Activated CD8-positive, alpha-beta memory T cell treated with anti-CD3 and anti-CD28 coated beads, Interleukin-2, amount 50 U/mL, for 24 hours (primary cell): Measurements from ENCODE around the gene LRRC8C.
"Not testable (repeated sequence)": the region's sequence is repeated elsewhere in the genome, so short reads cannot be mapped to it uniquely, and the experiment has no call there.

Experiments
- DNase-seq: peaks from one replicate; pipeline ENCODE4 v3.0.0-alpha.2; 2020; ENCODE audit errors: extremely low read depth

LRRC8C gene

DNA sequence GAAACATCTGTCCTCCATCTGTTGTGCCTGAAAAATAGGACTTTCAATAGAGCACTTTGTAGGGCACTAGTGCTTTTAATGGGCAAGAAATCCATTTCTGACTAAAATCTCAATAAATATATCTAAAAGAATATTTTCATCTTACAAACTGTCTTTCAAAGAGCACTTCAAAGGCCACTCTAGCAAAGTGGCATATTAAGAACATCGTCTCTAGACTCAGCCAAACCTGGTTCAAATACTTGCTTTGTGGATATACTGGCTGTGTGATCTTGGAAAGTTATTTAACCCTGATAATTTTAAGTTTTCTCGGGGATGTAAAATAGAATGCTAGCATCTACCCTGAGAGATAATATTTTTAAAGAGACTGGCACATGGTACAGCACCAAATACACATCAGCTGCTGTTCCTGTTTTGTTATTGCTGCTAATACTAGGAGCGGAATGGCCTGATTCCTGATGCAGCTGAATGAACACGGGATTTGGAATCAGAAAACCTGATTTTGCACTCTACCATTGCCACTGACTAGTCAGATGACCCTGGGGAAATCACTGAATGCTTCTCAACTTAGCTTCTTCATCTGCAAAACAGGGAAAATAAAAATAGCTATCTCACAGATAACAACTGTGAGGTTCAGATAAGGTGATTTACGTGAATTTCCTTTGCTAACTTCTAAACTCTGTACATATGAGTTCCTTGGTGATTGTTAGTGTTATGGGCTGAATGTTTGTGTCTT lies 25.2 kb upstream of the LRRC8C start:
- DNase-seq: no peak

DNA sequence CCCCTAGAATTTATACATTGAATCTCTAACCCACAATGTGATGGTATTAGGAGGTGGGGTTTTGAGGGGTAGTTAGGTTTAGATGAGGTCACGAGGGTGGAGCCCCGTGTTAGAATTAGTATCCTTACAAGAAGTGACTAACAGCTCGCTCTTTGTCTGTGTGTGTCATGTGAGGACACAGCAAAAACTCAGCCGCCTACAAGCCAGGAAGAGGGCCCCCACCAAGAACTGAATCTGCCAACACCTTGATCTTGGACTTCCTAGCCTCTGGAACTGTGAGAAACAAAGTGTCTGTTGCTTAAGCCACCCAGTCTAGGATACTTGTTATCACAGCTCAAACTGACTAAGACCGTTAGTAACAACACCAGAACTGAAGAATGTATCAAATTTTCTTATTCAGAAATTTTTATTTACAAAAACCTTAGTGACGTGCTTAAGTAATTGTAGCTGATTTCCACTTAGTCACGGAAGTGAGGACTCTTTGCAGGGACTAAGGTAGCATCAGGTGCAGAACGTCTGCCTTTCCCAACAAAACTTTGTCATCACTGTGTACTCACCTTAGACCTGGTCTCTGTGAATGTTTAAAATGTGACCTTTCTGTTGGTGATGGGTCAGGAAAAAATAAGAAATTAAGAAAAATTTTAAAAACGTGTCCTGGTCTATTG lies 24.5 kb upstream of the LRRC8C start:
- peak; percentile 50 for DNase-seq

DNA sequence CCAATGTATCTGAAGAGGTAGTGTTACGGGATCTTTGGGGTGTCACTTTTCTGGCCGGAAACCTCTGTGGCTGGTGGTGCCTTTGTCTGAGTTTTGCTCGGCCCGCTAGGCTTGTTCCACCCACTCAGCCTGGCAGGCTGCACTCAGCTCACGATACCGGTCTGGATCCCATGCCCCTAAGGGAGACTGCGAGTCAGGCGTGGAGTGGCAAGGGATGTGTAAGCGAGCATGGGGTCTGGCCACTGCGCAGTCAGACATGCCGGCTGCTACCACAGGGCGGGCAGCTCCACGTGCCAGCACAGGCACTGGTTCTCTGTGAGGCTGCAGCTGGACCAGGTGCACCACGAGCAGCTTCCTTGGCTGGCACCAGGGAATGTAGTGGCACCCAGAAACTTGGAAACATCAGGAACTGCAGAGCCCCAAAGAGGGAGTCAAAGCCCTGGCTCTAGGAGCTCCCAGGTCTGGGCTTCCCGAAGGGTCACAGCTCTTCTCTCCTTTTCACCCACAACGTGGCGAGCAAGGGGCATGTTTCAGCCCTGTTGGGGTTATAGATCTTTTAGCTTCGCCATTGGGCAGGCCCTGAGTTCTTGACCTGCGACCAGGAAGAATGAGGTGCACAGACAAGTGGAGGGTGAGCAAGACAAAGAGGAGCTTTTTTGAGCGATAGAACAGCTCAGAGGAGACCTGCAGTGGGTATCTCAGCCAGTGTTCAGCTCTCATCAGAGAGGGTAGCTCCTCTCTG lies 23.8 kb upstream of the LRRC8C start:
- DNase-seq: no peak

DNA sequence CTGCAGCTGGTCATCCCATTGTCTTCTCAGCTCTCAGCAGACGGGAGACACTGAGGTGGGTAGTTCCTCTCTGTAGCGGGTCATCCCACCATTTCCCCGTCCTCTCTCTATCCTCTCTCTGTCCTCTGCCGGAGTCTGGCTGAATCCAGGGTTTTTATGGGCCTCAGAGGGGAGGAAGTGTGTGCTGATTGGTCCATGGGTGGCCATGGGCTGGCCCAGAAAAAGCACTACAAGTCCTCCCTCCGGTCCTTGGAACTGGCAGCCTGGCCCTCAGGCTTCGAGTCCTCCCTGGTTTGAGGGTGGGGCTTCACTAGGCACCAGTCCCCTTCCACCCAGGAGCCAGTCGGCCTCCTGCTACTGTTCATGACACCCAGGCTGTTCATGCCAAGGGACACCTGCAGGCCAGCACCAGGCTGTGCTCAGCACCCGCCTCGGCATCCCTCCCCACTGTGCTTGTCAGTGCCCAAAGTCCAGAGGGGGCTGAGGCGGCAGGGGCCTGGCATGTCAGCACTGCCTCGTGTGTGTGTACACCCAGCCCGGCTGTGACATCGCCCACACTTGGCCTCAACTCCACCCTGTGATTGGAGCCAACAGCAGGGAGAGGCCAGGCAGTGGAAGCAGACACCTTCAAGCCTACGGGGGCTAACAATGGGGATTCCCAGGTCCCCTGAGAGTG lies 23.0 kb upstream of the LRRC8C start:
- no peak for DNase-seq

DNA sequence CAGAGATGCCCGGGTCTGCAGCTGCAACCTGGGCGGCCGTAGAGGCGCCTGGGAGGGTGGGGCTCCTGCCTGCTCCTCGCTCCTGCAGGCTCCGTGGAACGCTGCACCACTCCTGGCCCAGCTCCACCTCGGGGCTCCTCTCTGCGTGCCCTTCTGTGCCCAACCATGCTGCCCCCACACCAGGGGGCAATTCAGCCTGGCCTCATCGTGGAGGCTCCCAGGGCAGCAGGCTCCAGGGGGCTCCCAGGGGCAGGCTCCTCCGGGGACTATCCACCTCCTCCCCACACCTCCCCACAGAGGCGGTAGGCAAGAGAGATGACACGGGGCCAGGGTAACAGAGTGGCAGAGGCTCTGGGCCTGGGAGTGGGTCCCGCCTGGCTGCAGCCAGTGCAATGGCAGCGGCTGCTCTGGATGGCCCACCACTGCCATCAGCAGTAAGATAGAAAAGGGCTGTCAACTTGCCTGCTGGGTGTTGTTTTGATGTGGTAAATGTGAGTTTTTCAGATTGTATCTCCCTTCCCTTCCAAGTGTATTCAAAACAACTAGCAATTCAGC lies 22.4 kb upstream of the LRRC8C start:
- DNase-seq: no peak

DNA sequence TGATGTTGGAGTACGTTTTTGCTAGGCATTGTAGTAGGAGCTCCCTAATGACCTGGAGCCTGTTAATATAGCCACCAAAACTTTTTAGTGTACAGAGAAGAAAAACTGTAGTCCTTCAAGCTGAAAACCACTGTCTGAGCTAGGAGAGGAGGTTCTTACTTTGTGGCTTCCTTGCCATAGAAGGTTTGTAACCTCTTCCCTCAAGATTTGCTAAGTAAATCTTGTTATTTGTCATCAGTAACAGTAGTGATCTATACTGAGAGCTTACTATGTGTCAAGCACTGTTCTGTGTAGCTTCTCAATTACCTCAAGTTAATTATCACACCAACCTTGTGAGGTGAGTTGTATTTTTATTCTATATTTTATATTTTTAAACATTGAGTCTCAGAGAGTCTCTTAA lies 21.2 kb upstream of the LRRC8C start:
- no peak for DNase-seq

DNA sequence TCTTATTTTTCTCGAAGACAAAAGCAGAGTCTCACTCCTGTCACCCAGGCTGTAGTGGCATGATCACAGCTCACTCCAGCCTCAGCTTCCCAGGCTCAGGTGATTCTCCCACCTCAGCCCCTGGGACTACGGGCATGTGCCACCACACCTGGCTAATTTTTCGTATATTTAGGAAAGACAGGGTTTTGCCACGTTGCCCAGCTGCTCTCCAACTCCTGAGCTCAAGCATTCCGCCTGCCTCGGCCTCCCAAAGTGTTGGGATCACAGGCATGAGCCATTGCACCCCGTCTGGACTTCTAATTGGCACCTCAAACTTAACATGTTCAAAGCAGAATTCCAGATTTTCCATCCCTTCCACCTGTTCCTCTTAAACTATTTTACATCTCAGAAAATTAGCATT lies 19.0 kb upstream of the LRRC8C start:
- DNase-seq: no peak

DNA sequence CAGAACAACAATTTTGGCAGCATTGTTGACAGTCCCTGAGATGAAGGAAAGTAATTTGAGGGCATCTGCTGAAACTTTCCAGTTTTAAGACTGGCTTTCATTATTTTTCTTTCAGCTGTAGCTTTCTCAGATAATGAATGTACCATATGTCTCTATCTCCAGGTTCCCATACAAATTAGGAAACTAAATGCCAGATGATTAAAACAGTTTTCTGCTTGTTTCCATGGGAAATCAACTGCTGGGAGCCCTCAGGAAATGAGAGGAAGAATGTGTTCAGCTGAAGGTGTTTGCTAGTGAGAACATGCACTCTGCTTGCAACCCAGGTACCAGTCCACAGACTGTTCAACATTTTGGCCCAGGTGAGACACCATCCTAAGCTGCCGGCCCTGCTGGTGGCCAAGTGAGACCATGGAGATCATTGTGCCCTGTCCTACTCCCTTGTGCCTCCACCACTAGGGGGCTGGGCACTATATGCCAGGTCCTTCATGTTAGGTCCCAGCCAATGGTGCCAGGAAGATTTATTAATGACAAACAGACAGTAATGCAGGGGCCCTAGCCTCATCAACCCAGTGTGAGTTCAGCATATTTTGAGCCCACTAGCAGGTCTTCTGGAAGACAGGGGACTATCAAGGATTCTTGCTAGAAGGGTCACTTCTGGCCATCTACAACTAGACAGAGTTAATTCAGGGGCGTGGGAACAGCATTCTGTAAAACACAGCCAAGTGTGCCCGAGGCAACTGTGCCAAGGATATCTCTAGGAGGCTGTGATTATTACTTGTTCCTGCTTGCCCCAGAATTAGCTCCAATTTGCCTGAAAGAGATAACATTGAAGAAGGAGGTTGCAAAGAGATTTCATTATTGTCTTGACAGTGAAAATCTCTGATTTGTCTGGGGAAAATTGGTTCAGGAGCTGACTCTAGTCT lies 17.0 kb upstream of the LRRC8C start:
- DNase-seq: no peak

DNA sequence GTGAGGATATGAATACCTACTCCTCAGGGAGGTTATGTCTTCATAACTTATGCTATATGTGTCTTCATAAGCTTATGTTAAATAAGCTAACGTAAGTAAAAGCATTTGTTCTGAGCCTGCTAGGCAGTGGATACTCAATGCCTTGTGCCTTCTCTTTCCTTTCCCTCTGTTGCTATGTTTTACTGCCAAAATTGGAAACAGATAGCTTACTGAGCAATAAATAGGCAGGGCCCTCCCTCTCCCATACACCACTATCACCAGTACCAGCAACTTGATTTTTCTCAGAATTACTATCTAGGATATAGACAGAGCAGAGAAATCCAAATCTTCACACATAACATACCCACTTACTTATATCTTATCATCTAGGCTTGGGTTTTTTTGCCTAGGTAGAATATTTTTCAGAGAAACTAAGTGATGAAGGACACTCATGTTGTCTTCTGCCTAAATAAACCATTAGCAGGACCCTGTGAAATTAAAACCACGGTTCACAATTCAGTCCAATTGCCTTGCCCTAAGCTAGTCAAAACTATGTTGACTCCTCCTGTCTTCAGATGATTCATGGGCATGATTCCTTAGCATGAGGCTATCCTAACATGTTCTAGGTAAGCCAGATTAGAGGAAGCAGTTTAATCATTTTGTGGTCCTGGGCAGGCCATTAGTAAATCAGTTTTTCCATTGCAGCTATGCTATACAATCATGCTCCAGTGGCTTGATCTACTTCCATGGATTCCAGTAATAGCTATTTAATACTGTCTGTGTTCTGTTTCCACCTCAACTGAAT lies 15.9 kb upstream of the LRRC8C start:
- DNase-seq: no peak

DNA sequence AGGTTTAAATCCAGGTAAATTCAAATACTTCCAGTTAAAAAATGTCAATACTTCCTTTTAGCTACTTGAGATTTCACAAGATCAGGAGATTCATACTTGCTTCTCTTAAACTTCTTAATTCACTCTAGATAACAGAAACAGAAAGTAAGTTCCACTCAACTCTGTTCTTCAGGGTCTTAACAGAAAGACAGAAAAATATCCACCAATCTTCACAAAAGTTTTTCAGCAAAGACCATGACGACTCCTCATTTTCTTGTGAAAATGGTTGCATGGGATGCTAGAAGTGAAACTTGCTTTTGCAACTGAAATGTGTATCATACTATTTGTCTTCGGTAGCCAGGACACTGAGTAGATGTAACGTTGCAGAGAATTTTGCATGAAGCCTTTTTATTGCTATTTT lies 12.3 kb upstream of the LRRC8C start:
- DNase-seq: no peak

DNA sequence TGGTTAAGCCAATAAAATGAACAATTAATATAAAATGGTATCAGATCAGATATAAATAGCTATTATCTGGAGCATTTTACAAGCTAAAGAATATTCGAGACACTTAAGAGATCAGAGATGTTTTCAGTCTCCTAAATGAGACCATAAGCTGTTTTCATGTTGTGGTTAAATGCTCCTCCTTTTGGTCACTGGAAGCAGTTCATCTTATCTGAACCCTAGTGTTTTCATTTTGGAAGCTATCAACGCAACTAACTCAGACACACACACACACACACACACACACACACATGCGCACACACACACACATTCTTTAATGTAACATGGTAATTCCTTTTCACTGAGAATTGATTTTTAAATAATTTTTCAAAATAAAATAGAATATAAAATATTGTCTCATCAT lies 10.0 kb upstream of the LRRC8C start:
- no peak for DNase-seq

DNA sequence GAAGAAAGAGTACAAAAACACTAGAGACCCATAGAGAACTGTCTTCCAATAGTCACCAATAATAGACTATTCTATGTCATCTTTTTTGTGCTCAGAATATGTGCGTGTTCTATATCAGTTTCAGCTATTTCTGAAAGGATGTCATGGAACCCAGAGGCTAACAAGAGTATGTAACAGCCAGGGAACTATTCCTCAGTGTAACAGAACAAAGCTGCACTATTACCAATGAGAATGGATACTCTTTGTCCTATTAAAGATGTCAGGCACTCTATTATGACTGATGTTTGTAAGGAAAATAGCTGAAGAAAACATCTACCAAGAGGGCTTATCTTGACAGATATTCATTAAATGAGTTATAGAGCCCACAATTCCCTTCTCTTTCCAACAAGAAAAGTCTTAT lies 8.6 kb upstream of the LRRC8C start:
- DNase-seq: no peak

DNA sequence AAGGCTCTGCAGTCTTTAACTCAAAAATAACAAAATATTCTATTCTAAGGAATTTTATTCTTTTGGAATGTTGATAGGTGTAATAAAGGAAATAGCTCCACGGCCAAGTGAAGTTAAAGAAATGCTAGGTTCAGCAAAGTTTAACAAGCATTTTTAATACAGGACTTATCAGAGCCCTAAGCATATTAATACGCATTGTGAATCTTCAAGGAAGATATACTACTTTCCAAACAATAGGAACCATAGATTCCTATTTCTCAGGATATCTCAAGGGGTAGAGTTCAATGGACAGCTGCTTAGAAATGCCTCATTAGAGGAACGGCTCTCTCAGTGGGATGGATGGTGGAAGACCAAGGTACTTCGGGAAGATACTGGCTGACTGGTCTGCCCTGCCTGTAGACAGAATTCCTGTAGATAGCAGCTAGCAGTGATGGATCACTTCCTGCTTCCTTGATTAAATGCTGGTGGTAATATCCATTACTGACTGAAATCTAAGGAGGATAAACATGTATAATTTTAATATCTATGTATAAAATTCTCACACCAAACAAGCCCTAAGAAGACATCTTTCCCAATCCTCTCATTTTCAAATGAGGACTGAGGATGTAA lies 8.1 kb upstream of the LRRC8C start:
- no peak for DNase-seq

DNA sequence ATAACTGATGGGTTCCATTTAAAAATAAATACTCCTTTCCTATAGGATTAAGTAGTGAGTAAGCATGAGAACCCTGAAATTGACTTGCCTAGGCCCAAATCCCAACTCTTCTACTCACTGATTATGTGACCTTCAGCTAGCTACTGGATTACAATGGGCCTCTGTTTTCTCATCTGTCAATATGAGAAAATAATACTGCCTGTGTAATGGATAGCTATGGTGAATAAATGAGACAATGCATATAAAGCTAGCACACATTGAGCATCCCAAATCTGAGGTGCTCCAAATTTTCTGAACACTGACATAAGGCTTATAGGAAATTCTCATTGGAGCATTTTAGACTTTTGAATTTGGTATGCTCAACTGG lies 5.3 kb upstream of the LRRC8C start:
- no peak for DNase-seq

DNA sequence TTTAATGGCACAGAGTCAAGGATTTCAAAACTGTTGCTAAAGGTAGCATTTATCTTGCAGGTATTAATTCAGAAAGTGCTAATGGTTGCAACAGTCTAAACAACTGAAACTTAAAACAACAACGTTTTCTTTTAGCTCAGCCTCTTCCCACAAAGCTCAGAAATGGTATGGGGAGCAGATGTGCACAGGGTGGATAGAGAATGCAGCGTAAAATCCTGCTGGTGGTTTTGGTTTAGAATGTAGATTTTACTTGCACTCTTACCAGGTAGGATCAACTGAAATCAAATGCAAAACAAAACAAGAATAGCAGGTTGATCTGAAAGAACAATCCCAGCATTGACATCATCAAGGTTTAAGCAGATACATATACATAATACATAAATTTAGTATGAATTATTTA lies 3.8 kb upstream of the LRRC8C start:
- DNase-seq: no peak

DNA sequence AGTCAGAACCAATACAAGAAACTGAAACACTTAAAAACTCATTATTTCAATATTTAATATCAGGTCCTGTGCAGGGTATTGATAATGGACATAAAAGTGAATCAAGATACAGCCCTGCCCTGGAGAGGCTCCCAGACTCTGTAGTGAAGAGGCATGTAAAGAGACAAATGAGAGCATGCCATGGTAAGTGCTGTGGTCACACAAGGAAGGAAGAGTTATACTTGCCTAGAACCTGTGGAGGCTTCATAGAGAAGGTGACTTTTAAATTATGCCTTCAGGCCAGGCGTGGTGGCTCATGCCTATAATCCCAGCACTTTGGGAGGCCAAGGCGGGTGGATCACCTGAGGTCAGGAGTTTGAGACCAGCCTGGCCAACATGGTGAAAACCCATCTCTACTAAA lies 3.3 kb upstream of the LRRC8C start:
- DNase-seq: not testable (repeated sequence)

DNA sequence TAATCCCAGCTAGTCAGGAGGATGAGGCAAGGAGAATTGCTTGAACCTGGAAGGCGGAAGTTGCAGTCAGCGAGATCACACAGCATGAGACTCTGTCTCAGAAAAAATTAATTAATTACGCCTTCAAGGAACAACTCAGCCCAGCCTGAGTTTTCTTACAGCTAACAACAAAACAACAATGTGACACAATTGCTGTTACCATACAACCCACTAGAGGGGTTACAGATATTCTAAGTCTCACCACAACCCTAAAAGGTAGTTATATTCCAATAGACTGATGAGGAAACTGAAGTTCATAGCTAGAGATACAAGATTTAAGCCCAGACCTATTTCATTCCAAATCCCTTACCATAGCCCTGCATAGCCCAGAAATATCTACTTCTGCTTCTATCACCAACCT lies 2.9 kb upstream of the LRRC8C start:
- no peak for DNase-seq

DNA sequence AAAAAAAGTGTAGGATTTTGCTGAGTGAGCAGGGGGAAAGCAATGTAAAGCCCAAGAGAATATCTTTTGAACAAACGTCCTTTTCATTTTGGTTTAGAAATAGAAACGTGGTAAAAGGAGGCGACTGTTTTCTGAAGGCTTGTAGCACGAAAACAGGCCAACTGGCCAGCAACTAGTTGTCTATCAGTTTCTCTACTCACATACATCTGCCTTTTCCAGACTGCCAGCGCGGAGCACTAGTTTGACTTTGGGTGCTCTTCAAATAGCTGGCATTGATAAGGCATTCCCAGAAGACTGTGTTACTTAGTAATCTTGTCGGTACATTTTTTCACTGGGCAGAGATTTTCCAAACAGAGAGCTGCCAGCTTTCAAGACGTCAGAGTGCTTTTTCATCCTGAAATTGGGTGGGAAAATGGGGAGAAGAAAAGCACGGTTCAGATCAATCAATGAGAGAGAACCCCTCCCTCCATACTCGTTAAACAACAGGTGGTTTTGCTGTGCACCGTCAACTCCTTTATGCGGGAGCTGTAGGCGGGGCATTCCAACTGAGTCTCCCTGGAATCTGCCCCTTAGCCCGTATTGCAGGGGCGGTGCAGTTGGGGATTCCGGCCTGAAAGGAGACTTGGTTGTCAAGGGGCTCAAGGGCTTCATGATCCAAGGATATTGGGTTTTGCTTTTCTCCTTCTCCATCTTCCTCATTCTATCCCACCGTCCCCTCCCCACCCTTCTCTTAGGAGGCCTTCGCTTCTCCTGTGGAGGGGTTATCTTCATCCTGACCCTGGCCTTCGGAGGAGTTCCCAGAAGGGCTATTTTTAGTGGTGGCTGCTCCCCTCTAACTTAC lies 884 bp upstream of the LRRC8C start:
- DNase-seq: no peak

DNA sequence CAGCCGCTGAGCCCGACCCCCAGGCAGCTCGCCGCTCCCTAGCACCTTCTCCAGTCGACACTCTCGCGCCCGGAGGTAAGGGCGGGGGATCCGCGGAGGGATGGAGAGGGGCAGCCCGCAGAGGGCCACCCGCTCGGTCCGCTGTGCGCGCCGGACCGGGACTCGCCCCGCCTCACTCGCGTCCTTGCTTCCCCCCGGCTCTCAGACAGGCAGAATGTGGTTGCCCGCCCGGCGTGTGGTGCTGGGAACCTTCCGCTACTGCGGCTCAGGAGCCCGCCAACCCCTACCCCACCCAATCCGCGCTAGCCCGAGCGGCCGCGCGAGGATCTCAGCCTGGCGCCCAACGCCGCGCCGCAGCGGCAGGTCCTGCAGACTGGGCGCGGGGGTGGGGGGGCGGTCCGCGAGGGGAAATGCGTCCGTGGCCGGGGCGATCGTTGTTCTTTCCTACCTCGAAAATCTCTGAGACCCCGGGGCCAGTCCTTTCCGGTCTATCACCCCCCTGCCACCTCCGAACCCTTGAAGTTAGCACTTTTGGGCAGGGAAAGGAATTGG lies 404 bp downstream of the LRRC8C start:
- no peak for DNase-seq
